OCI-LY7 (cell line): Measurements from ENCODE around the gene ASIP. TPM values are rescaled to one million over a fixed set of nuclear protein-coding genes. Genes with fewer than 3 reads are reported as not detected.

Source experiments
- BruUV-seq: library from RNA; stranded (reverse); fragments of 400-500 nt; replicated peaks from 2 replicates; lab custom pipeline; 2021; lab: Mats Ljungman, UMichigan
- CTCF ChIA-PET: fragments of 300-600 bp; sonication (Branson Sonifier 250); formaldehyde crosslinking; loops from one replicate; lab custom pipeline; 2022; ENCODE audit warnings: antibody characterized with exemption; ENCODE audit not compliant: unreplicated experiment; lab: Charles Lee
- POLR2A ChIA-PET: fragments of 300-600 bp; sonication (Branson Sonifier 250); formaldehyde crosslinking; loops from one replicate; lab custom pipeline; 2022; ENCODE audit warnings: antibody characterized with exemption; lab: Charles Lee
- DNase-seq: peaks from one replicate; pipeline ENCODE4 v3.0.0-alpha.2; 2015; ENCODE audit warnings: low spot score
- H2AFZ ChIP-seq: fragments of 200-600 bp; sonication (generic), shearing (Covaris generic); 2 replicates; pipeline ENCODE4 v1.6.1; 2014; ENCODE audit warnings: mild to moderate bottlenecking, antibody characterized with exemption, low read length, moderate library complexity
- H3K27ac ChIP-seq: fragments of 200-600 bp; sonication (generic); 2 replicates; pipeline ENCODE4 v1.5.1; 2014; ENCODE audit warnings: mixed run types, low read depth, mild to moderate bottlenecking, moderate library complexity, low read length, inconsistent platforms; ENCODE audit not compliant: poor library complexity, severe bottlenecking
- H3K36me3 ChIP-seq: fragments of 200-600 bp; sonication (generic); 2 replicates; pipeline ENCODE4 v1.6.1; 2014; ENCODE audit warnings: mild to moderate bottlenecking, antibody characterized with exemption, low read length, moderate library complexity, mixed read lengths; ENCODE audit not compliant: insufficient read depth
- H3K4me1 ChIP-seq: fragments of 200-600 bp; sonication (generic); 2 replicates; pipeline ENCODE4 v1.5.1; 2014; ENCODE audit warnings: mild to moderate bottlenecking, low read length; ENCODE audit not compliant: insufficient read depth, poor library complexity, severe bottlenecking
- H3K4me2 ChIP-seq: fragments of 200-600 bp; sonication (generic); 2 replicates; pipeline ENCODE4 v1.6.1; 2014; ENCODE audit warnings: mild to moderate bottlenecking, low read length
- H3K4me3 ChIP-seq: fragments of 200-600 bp; sonication (generic); 2 replicates; pipeline ENCODE4 v1.5.1; 2014; ENCODE audit warnings: mild to moderate bottlenecking, low read depth, low read length; ENCODE audit not compliant: poor library complexity, severe bottlenecking
- H3K79me2 ChIP-seq: fragments of 200-600 bp; sonication (generic); 2 replicates; pipeline ENCODE4 v1.6.1; 2016; ENCODE audit warnings: low read depth, mild to moderate bottlenecking, low read length, moderate library complexity, mixed read lengths; ENCODE audit not compliant: insufficient read depth
- H3K9me2 ChIP-seq: fragments of 200-600 bp; sonication (generic); 2 replicates; pipeline ENCODE4 v1.6.1; 2016; ENCODE audit warnings: mild to moderate bottlenecking, low read length, mixed read lengths; ENCODE audit not compliant: insufficient read depth
- H3K9me3 ChIP-seq: fragments of 200-600 bp; sonication (generic); 2 replicates; pipeline ENCODE4 v1.6.1; 2014; ENCODE audit warnings: mild to moderate bottlenecking, mixed run types, low read length, mixed read lengths
- H4K20me1 ChIP-seq: fragments of 200-600 bp; sonication (generic); 2 replicates; pipeline ENCODE4 v1.6.1; 2014; ENCODE audit warnings: mild to moderate bottlenecking, antibody characterized with exemption, low read length, moderate library complexity, mixed read lengths; ENCODE audit not compliant: insufficient read depth
- CTCF ChIP-seq: fragments of 200-600 bp; sonication (generic); conservative IDR thresholded peaks from 2 replicates; pipeline ENCODE4 v1.5.1; 2014; ENCODE audit warnings: mild to moderate bottlenecking, antibody characterized with exemption, low read length, moderate library complexity, mixed read lengths
- EZH2phosphoT487 ChIP-seq: fragments of 200-600 bp; sonication (generic); IDR thresholded peaks from 2 replicates; pipeline ENCODE4 v1.6.1; 2018; ENCODE audit warnings: low read depth, borderline replicate concordance, mild to moderate bottlenecking, mixed run types, antibody characterized with exemption, low read length, moderate library complexity, mixed read lengths
- intact Hi-C: fragments of 100-400 bp; cut with micrococcal nuclease; formaldehyde crosslinking; loops from one replicate; pipeline ENCODE4 v1.10.0; 2022; ENCODE audit not compliant: unreplicated experiment
- total RNA-seq, 2 experiments: library from RNA; depleted of rRNA in 1 of 2; stranded (reverse); fragments of >200 nt in 1 of 2; shearing (Covaris generic) in 1 of 2; gene quantifications; 2 replicates each; pipeline ENCODE4 v1.2.3, GENCODE V29; 2014 to 2022

ASIP gene
- total RNA-seq, 2 experiments from 2014 or later: 0.32 to 0.82 TPM

- DNase-seq: no peak
- H3K4me3 ChIP-seq: peak overlapping the region; percentile 81
- H3K9me3 ChIP-seq: no peaks in the 10 kb centered on the region
- peak overlapping the region; percentile 68 for H3K4me2 ChIP-seq
- ChIA-PET CTCF (no interaction called here), POLR2A (interaction anchor here (0.8 to 2.1 kb wide), 5 partner anchors 11 to 713 kb away, joined by 3 to 6 read pairs (median 4); partner anchors contain the start of gene ITCH)
- H3K27ac ChIP-seq: peak overlapping the region; percentile 58
- intact Hi-C loops: loop anchor here (2.0 kb wide), 2 partner anchors 214 to 402 kb away; partner anchors contain the start of genes DYNLRB1 and TP53INP2
- H2AFZ ChIP-seq: peak overlapping the region; percentile 22; the same call in 1 of the 2 replicates
- H3K36me3 ChIP-seq: peaks cover 36% of the 10 kb centered on the region
- H3K9me2 ChIP-seq: no peaks in the 10 kb centered on the region
- BruUV-seq: no TSS peak
- TF ChIP-seq EZH2phosphoT487 (no peak), CTCF (peak; percentile 46)
- peaks cover 13% of the 10 kb centered on the region; the same call in 1 of the 2 replicates for H4K20me1 ChIP-seq
- H3K79me2 ChIP-seq: peaks cover 52% of the 10 kb centered on the region
- H3K4me1 ChIP-seq: peaks cover 41% of the 10 kb centered on the region
Observed at GRCh38 chr20:34302312-34302722, 61.1 kb downstream of the ASIP start.

- TF ChIP-seq CTCF: no peak; the same call in 1 of the 2 replicates
- TF ChIP-seq EZH2phosphoT487: no peak
- intact Hi-C loops: loop anchor here (2.0 kb wide), 2 partner anchors 214 to 402 kb away; partner anchors contain the start of genes DYNLRB1 and TP53INP2
- Histone ChIP-seq H3K36me3 (peaks cover 31% of the 10 kb centered on the region), H3K79me2 (peaks cover 45% of the 10 kb centered on the region), H3K4me1 (peaks cover 41% of the 10 kb centered on the region), H3K9me2 (no peaks in the 10 kb centered on the region), H3K9me3 (no peaks in the 10 kb centered on the region), H3K4me2 (peak within 1 kb of the TSS; percentile 68), H4K20me1 (peaks cover 13% of the 10 kb centered on the region; the same call in 1 of the 2 replicates), H3K27ac (peak within 1 kb of the TSS; percentile 58), H3K4me3 (peak within 1 kb of the TSS; percentile 81), H2AFZ (peak within 1 kb of the TSS; percentile 22)
- no TSS peak for BruUV-seq
- peak; percentile 96 for DNase-seq
- POLR2A ChIA-PET: interaction anchor here (0.8 to 2.1 kb wide), 5 partner anchors 10 to 713 kb away, joined by 3 to 6 read pairs (median 4); partner anchors contain the start of gene ITCH
- CTCF ChIA-PET: no interaction called here
Observed at GRCh38 chr20:34302723-34303533, 61.7 kb downstream of the ASIP start, which contains the start of gene AHCY. Gene AHCY, minus strand, starts transcription at chr20:34303355. Its CDS starts 85 bp downstream, at chr20:34303270.
